GM10266 (cell line): Measurements from ENCODE around the gene SEMA3G.

ENCODE experiments used
- DNase-seq: peaks from one replicate; pipeline ENCODE4 v3.0.0; 2012; ENCODE audit errors: extremely low spot score
- TF ChIP-seq, protein P1 (sequence below): IDR thresholded peaks from 2 replicates; pipeline ENCODE4 v1.5.1; 2012; ENCODE audit warnings: mild to moderate bottlenecking, low read depth; ENCODE audit not compliant: control insufficient read depth, insufficient read depth; ENCODE audit errors: missing control alignments

The SEMA3G gene

DNA sequence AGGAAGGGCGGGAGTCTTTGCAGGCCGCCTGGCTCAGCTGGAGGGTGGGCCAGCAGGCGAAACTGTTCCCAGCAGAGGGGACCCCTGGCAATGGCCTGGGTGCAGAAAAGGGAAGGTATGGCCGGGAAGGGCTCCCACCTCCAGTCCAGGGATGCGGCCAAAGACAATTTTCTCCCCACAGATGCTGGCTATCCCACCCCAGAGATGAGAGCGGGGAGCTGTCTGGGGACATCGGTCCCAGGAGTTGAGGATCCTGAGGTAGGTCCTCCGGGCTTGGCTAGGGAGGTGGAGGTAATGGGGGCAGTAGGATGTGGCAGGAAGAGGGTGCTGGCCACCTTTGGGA, 1.7 kb downstream of the SEMA3G start:
- TF ChIP-seq, protein P1, sequence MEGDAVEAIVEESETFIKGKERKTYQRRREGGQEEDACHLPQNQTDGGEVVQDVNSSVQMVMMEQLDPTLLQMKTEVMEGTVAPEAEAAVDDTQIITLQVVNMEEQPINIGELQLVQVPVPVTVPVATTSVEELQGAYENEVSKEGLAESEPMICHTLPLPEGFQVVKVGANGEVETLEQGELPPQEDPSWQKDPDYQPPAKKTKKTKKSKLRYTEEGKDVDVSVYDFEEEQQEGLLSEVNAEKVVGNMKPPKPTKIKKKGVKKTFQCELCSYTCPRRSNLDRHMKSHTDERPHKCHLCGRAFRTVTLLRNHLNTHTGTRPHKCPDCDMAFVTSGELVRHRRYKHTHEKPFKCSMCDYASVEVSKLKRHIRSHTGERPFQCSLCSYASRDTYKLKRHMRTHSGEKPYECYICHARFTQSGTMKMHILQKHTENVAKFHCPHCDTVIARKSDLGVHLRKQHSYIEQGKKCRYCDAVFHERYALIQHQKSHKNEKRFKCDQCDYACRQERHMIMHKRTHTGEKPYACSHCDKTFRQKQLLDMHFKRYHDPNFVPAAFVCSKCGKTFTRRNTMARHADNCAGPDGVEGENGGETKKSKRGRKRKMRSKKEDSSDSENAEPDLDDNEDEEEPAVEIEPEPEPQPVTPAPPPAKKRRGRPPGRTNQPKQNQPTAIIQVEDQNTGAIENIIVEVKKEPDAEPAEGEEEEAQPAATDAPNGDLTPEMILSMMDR, result no peak
- no peak for DNase-seq

DNA sequence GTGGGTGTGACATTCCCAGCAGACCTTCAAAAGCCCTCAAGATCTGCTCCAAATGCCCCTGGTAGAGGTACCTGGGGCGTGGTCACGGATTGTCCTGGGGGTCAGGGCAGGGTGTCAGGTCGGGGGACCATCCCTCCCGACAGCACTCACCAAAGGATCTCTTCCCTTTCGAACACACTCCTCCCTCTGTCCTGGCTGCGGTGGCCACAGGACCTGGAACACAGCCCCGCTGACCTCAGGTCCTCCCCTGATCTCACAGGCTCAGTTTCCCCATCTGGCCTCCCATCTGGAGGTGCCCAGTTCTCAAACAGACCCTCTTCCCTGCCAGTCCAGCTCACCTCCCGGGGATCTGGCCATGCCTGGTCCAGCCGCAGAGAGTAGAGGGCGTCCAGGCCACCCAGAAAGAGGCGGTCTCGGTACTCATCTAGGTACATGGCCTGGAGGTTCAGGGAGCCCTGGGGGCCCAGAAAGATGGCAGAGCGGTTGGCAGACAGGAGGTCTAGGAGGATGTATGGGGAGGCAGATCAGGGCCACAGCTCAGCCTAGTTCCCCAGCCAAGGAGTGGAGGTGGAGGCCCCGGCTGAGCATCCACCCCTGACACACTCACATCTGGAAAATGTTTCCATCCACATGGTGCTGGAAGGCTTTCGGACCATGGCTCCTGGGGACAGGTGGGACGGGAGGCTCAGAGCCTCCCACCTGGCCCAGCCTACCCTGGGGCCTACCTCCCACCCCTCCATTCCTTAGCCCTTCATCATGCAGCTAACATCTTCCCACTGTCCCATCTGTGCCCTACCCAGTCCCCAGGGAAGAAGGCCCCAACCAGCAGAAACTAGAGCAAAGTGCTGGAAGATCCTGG, 2.3 kb downstream of the SEMA3G start:
- TF ChIP-seq, protein P1, result no peak
- DNase-seq, result no peak

DNA sequence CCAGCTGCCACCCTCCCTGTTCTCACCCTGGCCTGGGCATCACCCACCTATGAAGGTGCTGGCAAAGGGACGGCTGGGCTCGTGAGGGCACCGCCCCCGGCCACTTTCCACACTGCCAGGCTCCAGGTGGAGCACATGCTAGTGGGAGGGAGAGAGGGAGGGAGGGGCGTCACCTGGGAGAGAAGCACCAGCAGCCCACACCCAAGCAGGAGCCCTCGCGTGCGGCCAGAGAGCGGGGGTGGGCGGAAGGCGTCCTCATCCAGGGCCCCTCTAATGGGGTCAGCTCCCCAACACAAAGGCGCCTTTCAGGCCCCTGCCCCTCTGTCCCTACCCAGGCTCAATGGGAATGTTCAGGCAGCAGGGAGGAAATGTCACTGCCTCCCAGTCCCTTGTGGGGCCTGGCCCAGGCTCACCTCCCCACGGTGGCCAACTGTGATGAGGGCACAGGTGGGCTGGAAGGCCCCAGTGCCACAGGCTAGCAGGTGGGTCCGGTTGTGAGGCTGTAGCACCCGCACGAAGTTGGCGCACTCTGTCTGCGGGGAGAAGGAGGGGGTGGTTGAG, 3.1 kb downstream of the SEMA3G start:
- no peak for DNase-seq
- TF ChIP-seq, protein P1, result no peak

DNA sequence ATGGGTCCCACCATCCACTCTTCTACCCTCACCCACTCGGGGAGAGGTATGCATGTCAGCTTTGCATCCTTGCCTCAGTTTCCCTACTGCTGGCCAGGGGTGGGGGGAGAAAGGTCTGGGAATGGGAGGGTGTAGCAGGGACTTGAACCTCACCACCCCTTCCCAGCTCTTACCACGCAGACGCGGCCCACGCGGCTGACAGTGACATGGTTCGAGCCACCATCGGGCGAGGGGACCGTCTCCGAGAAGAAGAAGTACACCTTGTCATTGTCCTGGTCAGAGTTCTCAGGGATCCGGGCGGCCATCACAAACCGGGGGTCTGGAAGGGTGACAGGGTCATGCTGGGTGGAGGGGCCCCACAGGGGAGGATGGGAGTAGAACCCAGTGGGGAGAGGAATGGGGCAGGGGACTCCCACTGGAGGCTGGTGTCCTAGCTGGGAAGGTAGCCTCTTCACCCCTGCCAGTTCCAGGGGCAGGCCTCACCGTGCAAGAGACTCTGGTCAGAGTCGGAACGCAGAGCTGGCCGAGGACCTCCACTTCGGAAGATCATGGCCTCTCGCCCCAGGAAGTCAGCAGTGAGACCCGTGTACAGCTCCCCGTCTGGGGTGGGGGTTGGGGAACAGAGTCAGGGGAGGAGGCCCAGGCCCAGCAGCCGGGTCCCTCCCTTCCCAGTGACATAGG, 3.7 kb downstream of the SEMA3G start:
- no peak for DNase-seq
- TF ChIP-seq, protein P1, result no peak

DNA sequence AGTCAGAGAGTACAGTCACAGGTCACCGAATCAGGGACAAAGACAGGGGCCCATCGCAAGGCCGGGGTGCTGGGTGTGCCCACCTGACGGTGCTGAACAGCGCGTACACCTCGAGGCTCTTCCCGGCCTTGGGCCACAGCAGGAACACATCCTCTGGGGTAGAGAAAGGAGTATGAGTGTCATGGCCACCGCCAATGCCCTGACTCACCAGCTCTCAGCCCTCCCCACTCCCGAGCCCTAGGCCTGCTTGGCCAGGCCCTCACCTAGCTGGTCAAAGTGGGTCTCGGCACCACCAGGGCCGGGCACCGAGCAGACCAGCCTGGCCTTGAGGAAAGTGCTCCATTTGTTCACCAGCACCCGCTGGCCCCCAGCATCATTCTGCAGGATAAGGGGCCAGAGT, 4.2 kb downstream of the SEMA3G start:
- no peak for DNase-seq
- TF ChIP-seq, protein P1, result no peak

DNA sequence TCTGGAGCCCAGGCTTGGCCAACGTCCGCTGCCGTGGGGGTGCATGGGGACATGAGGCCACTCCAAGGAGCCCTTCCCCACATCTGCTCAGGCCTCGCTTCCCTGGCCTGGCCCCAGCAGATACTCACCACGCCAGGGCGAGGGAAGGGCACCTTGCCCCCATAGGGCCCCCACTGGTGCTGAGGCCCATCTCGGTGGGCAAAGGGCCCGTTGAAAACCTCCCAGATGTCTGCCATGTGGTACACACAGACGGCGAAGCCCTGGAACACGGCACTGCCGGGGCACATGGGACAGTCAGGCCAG, 4.7 kb downstream of the SEMA3G start:
- TF ChIP-seq, protein P1, result no peak
- no peak for DNase-seq
